Measurements from ENCODE around the gene LRCH1.

The LRCH1 gene

GRCh38 chr13:46526100-46526735, 26.8 kb upstream of the LRCH1 start:
- no peak for DNase-seq
- TF ChIP-seq GATA1 (IDR thresholded peaks at IDR 0.05; ENCODE audit: low read depth, low read length) (no peak), POLR2A (IDR thresholded peaks at IDR 0.05; ENCODE audit: low read length) (no peak)

- no peak for TF ChIP-seq GATA1 (IDR thresholded peaks at IDR 0.05; ENCODE audit: low read depth, low read length)
- TF ChIP-seq POLR2A (IDR thresholded peaks at IDR 0.05; ENCODE audit: low read length): no peak
- no peak for DNase-seq
Observed at GRCh38 chr13:46526740-46527139, 26.2 kb upstream of the LRCH1 start.

GRCh38 chr13:46527237-46527636, 25.7 kb upstream of the LRCH1 start:
- no peak for DNase-seq
- TF ChIP-seq GATA1 (IDR thresholded peaks at IDR 0.05; ENCODE audit: low read depth, low read length): no peak
- no peak for TF ChIP-seq POLR2A (IDR thresholded peaks at IDR 0.05; ENCODE audit: low read length)

- DNase-seq: no peak
- TF ChIP-seq POLR2A (IDR thresholded peaks at IDR 0.05; ENCODE audit: low read length) (no peak), GATA1 (IDR thresholded peaks at IDR 0.05; ENCODE audit: low read depth, low read length) (no peak)
Observed at GRCh38 chr13:46529216-46529919, 23.6 kb upstream of the LRCH1 start.

- TF ChIP-seq GATA1 (IDR thresholded peaks at IDR 0.05; ENCODE audit: low read depth, low read length): no peak
- TF ChIP-seq POLR2A (IDR thresholded peaks at IDR 0.05; ENCODE audit: low read length): no peak
- no peak for DNase-seq
Observed at GRCh38 chr13:46530084-46530935, 22.7 kb upstream of the LRCH1 start.

- peak; percentile 24 to 41 for DNase-seq
- TF ChIP-seq GATA1 (IDR thresholded peaks at IDR 0.05; ENCODE audit: low read depth, low read length) (no peak), POLR2A (IDR thresholded peaks at IDR 0.05; ENCODE audit: low read length) (no peak)
Observed at GRCh38 chr13:46531953-46532352, 21.0 kb upstream of the LRCH1 start.

- TF ChIP-seq POLR2A (IDR thresholded peaks at IDR 0.05; ENCODE audit: low read length) (no peak), GATA1 (IDR thresholded peaks at IDR 0.05; ENCODE audit: low read depth, low read length) (no peak)
- DNase-seq: no peak
Observed at GRCh38 chr13:46535002-46535401, 18.0 kb upstream of the LRCH1 start.

- DNase-seq: no peak
- no peak for TF ChIP-seq POLR2A (IDR thresholded peaks at IDR 0.05; ENCODE audit: low read length)
- no peak for TF ChIP-seq GATA1 (IDR thresholded peaks at IDR 0.05; ENCODE audit: low read depth, low read length)
Observed at GRCh38 chr13:46535825-46536224, 17.1 kb upstream of the LRCH1 start.

GRCh38 chr13:46536341-46536740, 16.6 kb upstream of the LRCH1 start:
- TF ChIP-seq POLR2A (IDR thresholded peaks at IDR 0.05; ENCODE audit: low read length): no peak
- no peak for TF ChIP-seq GATA1 (IDR thresholded peaks at IDR 0.05; ENCODE audit: low read depth, low read length)
- DNase-seq: no peak

- TF ChIP-seq POLR2A (IDR thresholded peaks at IDR 0.05; ENCODE audit: low read length) (no peak), GATA1 (IDR thresholded peaks at IDR 0.05; ENCODE audit: low read depth, low read length) (no peak)
- no peak for DNase-seq
Observed at GRCh38 chr13:46539231-46539630, 13.7 kb upstream of the LRCH1 start.

- TF ChIP-seq POLR2A (IDR thresholded peaks at IDR 0.05; ENCODE audit: low read length) (no peak), GATA1 (IDR thresholded peaks at IDR 0.05; ENCODE audit: low read depth, low read length) (no peak)
- DNase-seq: no peak
Observed at GRCh38 chr13:46541210-46541609, 11.8 kb upstream of the LRCH1 start.

- DNase-seq: no peak
- TF ChIP-seq GATA1 (IDR thresholded peaks at IDR 0.05; ENCODE audit: low read depth, low read length) (no peak), POLR2A (IDR thresholded peaks at IDR 0.05; ENCODE audit: low read length) (no peak)
Observed at GRCh38 chr13:46542833-46543232, 10.1 kb upstream of the LRCH1 start.

- TF ChIP-seq GATA1 (IDR thresholded peaks at IDR 0.05; ENCODE audit: low read depth, low read length): no peak
- TF ChIP-seq POLR2A (IDR thresholded peaks at IDR 0.05; ENCODE audit: low read length): no peak
- no peak for DNase-seq
Observed at GRCh38 chr13:46543287-46543686, 9.7 kb upstream of the LRCH1 start.

- DNase-seq: no peak
Observed at GRCh38 chr13:46544208-46544607, 8.8 kb upstream of the LRCH1 start.

More at GRCh38 chr13:46544208-46544607, 8.8 kb upstream of the LRCH1 start:
- TF ChIP-seq GATA1 (IDR thresholded peaks at IDR 0.05; ENCODE audit: low read depth, low read length) (no peak), POLR2A (IDR thresholded peaks at IDR 0.05; ENCODE audit: low read length) (no peak)

Data from erythroblast (primary cell).